ENCODE measurements around the gene FLNB. TPM values are rescaled to one million over a fixed set of nuclear protein-coding genes. Genes with fewer than 3 reads are reported as not detected.
A peak's percentile ranks its signal among the peaks of the same experiment; 100 is the strongest.

FLNB gene
- total and polyA plus RNA-seq, 2 of the 13 experiments (the other 11 are each of a cell fraction or from before 2014, with no cell fraction given) = 106 to 130 TPM

- TF ChIP-seq BRF2 (CRISPR knock-in tag; IDR thresholded peaks at IDR 0.05) = no peak
- no peak for TF ChIP-seq CSRNP1 (CRISPR knock-in tag; IDR thresholded peaks at IDR 0.05)
- no peak for TF ChIP-seq ZNF768 (CRISPR knock-in tag; IDR thresholded peaks at IDR 0.05)
- no peak for TF ChIP-seq UBTF (CRISPR knock-in tag; IDR thresholded peaks at IDR 0.05)
- TF ChIP-seq EZH2 (conservative IDR thresholded peaks at IDR 0.05; ENCODE audit: low read depth, low read length) = no peak
- no peak for TF ChIP-seq TRIM24 (CRISPR knock-in tag; IDR thresholded peaks at IDR 0.05)
- no peak for TF ChIP-seq MXD4 (CRISPR knock-in tag; IDR thresholded peaks at IDR 0.05)
- no peak for TF ChIP-seq CAMTA2 (CRISPR knock-in tag; IDR thresholded peaks at IDR 0.05; ENCODE audit: borderline replicate concordance)
- TF ChIP-seq SMC3 (IDR thresholded peaks at IDR 0.05; ENCODE audit: low read length) = no peak
- TF ChIP-seq MATR3 (CRISPR knock-in tag; IDR thresholded peaks at IDR 0.05) = no peak
- TF ChIP-seq ZNF256 (CRISPR knock-in tag; conservative IDR thresholded peaks at IDR 0.05) = no peak
- no peak for TF ChIP-seq NR2F2 (IDR thresholded peaks at IDR 0.05; ENCODE audit: borderline replicate concordance, low read depth)
- no peak for TF ChIP-seq STAT6 (CRISPR knock-in tag; IDR thresholded peaks at IDR 0.05; ENCODE audit: borderline replicate concordance)
- no peak for TF ChIP-seq RXRB (CRISPR knock-in tag; IDR thresholded peaks at IDR 0.05; ENCODE audit: borderline replicate concordance)
- peak; percentile 98 for TF ChIP-seq KDM1A (CRISPR knock-in tag; IDR thresholded peaks at IDR 0.05)
- TF ChIP-seq NFE2L1 (CRISPR knock-in tag; IDR thresholded peaks at IDR 0.05; ENCODE audit: borderline replicate concordance) = no peak
Observed at GRCh38 chr3:58052373-58053273, 44.4 kb downstream of the FLNB start (continued).
